Pancreas (tissue), 10 donors: ENCODE results near the gene HMGN5. TPM values are rescaled to one million over a fixed set of nuclear protein-coding genes. Genes with fewer than 3 reads are reported as not detected.

Experiments
- ATAC-seq, 4 donors: fragments of 200-7000 bp; cut with Tn5 transposase; one replicate each; pipeline versions ENCODE4 v1.8.0 to v1.9.1; 2020; ENCODE audit warnings: mild to moderate bottlenecking in 4 of 4, moderate library complexity in 4 of 4
- DNase-seq, 6 donors: peaks; one replicate each; pipeline ENCODE4 v3.0.0-alpha.2; 2020
- FAIRE-seq: peaks from 2 replicates; lab custom pipeline; 2012; peaks lifted over from hg19 to GRCh38; lab: Jason Lieb, UNC
- H3K27ac ChIP-seq, 4 donors: fragments of 200-600 bp; sonication (generic); 1 replicate in 3 of 4; 2 replicates in 1 of 4; pipeline versions ENCODE4 v1.5.0 to v1.8.0; 2020
- H3K27me3 ChIP-seq, 4 donors: fragments of 200-600 bp; one replicate each; pipeline ENCODE4 v1.8.0; 2021
- H3K36me3 ChIP-seq, 3 donors: fragments of 200-600 bp; sonication (generic) in 1 of 3; one replicate each; pipeline versions ENCODE4 v1.5.0 to v1.8.0; 2020 to 2021
- H3K4me1 ChIP-seq, 3 donors: fragments of 200-600 bp; one replicate each; pipeline ENCODE4 v1.8.0; 2021
- H3K4me3 ChIP-seq, 4 donors: fragments of 200-600 bp; sonication (generic) in 2 of 4; one replicate each; pipeline versions ENCODE4 v1.5.0 to v1.8.0; 2020 to 2021
- H3K9me3 ChIP-seq, 4 donors: fragments of 200-600 bp; one replicate each; pipeline ENCODE4 v1.8.0; 2021
- CTCF ChIP-seq, 4 donors: fragments of 200-600 bp; sonication (generic) in 3 of 4; IDR thresholded peaks; one replicate each; pipeline versions ENCODE4 v1.5.0 to v1.8.0; 2021; ENCODE audit warnings: antibody characterized with exemption in 4 of 4
- WGBS, 2 donors: extraction: QIAGEN DNeasy Blood & Tissue Kit; methylation state at CpG; one replicate each; pipeline ENCODE4 v1.1.7; 2013; 5-methylcytosine and 5-hydroxymethylcytosine counted together
- intact Hi-C, 3 donors: fragments of 100-400 bp; cut with DNase I; formaldehyde crosslinking; loops; one replicate each; pipeline versions ENCODE4 v1.11.1 to v1.14.2; 2022
- polyA plus RNA-seq, 2 donors: library from polyadenylated mRNA; stranded (reverse); fragments of 200-250 nt; gene quantifications; one replicate each; pipeline ENCODE4 v1.2.3, GENCODE V29; 2013
- total RNA-seq, 6 donors: library from RNA; stranded (reverse); fragmentation: NEBNext Ultra II Directional in 4 of 6; extraction: Animal tissue kit (Norgen Biotek cat#: 25700) in 4 of 6; gene quantifications; one replicate each; pipeline versions ENCODE4 v1.2.1 to v1.2.4, GENCODE V29; 2021 to 2023
- donor health status: healthy with polysubstance abuse.
- donor health status: DM: no; HTN: no; CAD: no; lungs with moderate emphysema.
- donor health status: DM: no; HTN: no; CAD: no.
- donor health status: control.
- donor health status: control.
- donor health status: Bipolar disorder and iron deficiency.
- donor health status: DM: yes; HTN: yes; CAD: no.
- donor health status: DM: no; HTN: no; CAD: no.
- donor health status: DM: no; HTN: no; CAD: no.
- donor health status: DM: yes; HTN: yes; CAD: no.

Gene HMGN5
- total and polyA plus RNA-seq, 8 donors = 1.2 to 18.9 (median 2.1) TPM

- intact Hi-C loops = no loop called here
- no peak overlapping the region for H3K4me3 ChIP-seq
- H3K9me3 ChIP-seq = no peaks in the 10 kb centered on the region
- TF ChIP-seq CTCF (IDR thresholded peaks at IDR 0.05) = no peak
- H3K27ac ChIP-seq = no peak overlapping the region
- peaks cover 0 to 4% (median 1%) of the 10 kb centered on the region in 4 donors for H3K27me3 ChIP-seq
- no peak for ATAC-seq
- 55 to 67% methylated on average over 2 of the region's 2 CpGs for WGBS, 2 donors
- no peak for FAIRE-seq
- H3K36me3 ChIP-seq = no peaks in the 10 kb centered on the region
- no peak for DNase-seq
- no peaks in the 10 kb centered on the region for H3K4me1 ChIP-seq
These were observed 87.0 kb downstream of the HMGN5 start for GRCh38 chrX:81114757-81115156.

GRCh38 chrX:81110286-81110685, 91.4 kb downstream of the HMGN5 start:
- Histone ChIP-seq H3K9me3 (no peaks in the 10 kb centered on the region), H3K4me1 (no peaks in the 10 kb centered on the region), H3K27me3 (peaks cover 0 to 4% (median 0%) of the 10 kb centered on the region in 4 donors), H3K36me3 (no peaks in the 10 kb centered on the region), H3K4me3 (no peak overlapping the region), H3K27ac (no peak overlapping the region)
- FAIRE-seq (no peak), ATAC-seq (no peak), DNase-seq (no peak)
- intact Hi-C loops = no loop called here
- WGBS, 2 donors = 75 to 91% methylated on average over 3 of the region's 3 CpGs
- TF ChIP-seq CTCF (IDR thresholded peaks at IDR 0.05) = no peak

GRCh38 chrX:81082649-81083048, 119.1 kb downstream of the HMGN5 start:
- peaks cover 0 to 4% (median 0%) of the 10 kb centered on the region in 4 donors for H3K27me3 ChIP-seq
- no peak for TF ChIP-seq CTCF (IDR thresholded peaks at IDR 0.05)
- no peak for DNase-seq
- no peak overlapping the region for H3K4me3 ChIP-seq
- H3K27ac ChIP-seq = no peak overlapping the region
- WGBS, 2 donors = 91 to 93% methylated on average over 2 of the region's 2 CpGs
- H3K9me3 ChIP-seq = no peaks in the 10 kb centered on the region
- ATAC-seq = no peak
- H3K36me3 ChIP-seq = no peaks in the 10 kb centered on the region
- FAIRE-seq = no peak
- intact Hi-C loops = no loop called here
- H3K4me1 ChIP-seq = no peaks in the 10 kb centered on the region

Other genes with a start within 250 kb of the HMGN5 start
- 10 to 100 TPM; 28.5 to 67.0 (median 37.2) TPM for gene SH3BGRL, start 189 bp upstream of the HMGN5 start, total RNA-seq
- 10 to 100 TPM; 28.1 to 59.7 TPM for gene SH3BGRL, start 189 bp upstream of the HMGN5 start, polyA plus RNA-seq